Measurements from ENCODE around the gene USH1C.

The USH1C gene

GRCh38 chr11:17543574-17544180, 539 bp downstream of the USH1C start:
- Histone ChIP-seq H3K4me1 (ENCODE audit: control insufficient read depth, insufficient read depth, low read length) (no peaks in the 10 kb centered on the region), H3K9me3 (ENCODE audit: control insufficient read depth, insufficient read depth, low read depth, low read length) (no peaks in the 10 kb centered on the region), H3K36me3 (ENCODE audit: control insufficient read depth in 2 of 2, insufficient read depth in 1 of 2, low read length in 2 of 2) (no peaks in the 10 kb centered on the region), H3K27ac (ENCODE audit: extremely low read depth, low read depth, low read length) (no peak overlapping the region), H3K4me3 (ENCODE audit: low read depth, low read length) (no peak overlapping the region)
- POLR2A ChIA-PET = interaction anchor here (0.5 kb wide), 1 partner anchor 188 kb away, joined by 5 read pairs; no protein-coding TSS in a partner anchor
- TF ChIP-seq ZNF596 (tag by site-specific recombination; IDR thresholded peaks at IDR 0.05) (no peak), ZNF112 (tag by site-specific recombination; IDR thresholded peaks at IDR 0.05) (no peak)
- CTCF ChIA-PET = interaction anchor here (0.6 to 3.2 kb wide), 3 partner anchors 11 to 58 kb away, joined by 3 to 19 read pairs (median 5); no protein-coding TSS in a partner anchor

GRCh38 chr11:17543041-17543440, 1.2 kb downstream of the USH1C start:
- Histone ChIP-seq H3K27ac (ENCODE audit: extremely low read depth, low read depth, low read length) (no peak overlapping the region), H3K4me1 (ENCODE audit: control insufficient read depth, insufficient read depth, low read length) (no peaks in the 10 kb centered on the region), H3K4me3 (ENCODE audit: low read depth, low read length) (no peak overlapping the region), H3K36me3 (ENCODE audit: control insufficient read depth in 2 of 2, insufficient read depth in 1 of 2, low read length in 2 of 2) (no peaks in the 10 kb centered on the region), H3K9me3 (ENCODE audit: control insufficient read depth, insufficient read depth, low read depth, low read length) (no peaks in the 10 kb centered on the region)
- ChIA-PET CTCF (interaction anchor here (0.7 to 3.2 kb wide), 3 partner anchors 11 to 22 kb away, joined by 3 to 19 read pairs (median 3); no protein-coding TSS in a partner anchor), POLR2A (interaction anchor here (0.5 kb wide), 1 partner anchor 187 kb away, joined by 5 read pairs; no protein-coding TSS in a partner anchor)
- no peak for TF ChIP-seq ZNF792 (tag by site-specific recombination; IDR thresholded peaks at IDR 0.05)

DNA sequence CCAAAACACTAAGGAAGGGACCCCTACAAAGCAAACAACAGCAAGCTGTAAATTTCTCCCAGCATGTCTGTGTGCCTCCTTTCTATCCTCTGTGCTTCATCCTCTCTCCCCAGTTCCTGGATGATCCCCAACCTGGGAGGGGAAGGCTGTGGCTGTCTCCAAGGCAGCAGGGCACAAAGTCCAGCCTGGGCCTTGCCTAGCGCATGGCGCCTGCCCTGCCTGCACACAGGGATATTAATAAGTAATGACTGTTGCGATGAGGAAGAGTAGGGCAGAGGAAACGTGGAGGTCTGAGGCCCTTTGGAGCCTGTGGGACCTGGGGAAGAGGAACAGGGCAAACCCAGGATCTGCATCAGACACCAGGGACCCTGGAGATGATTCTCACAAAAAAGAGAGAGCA, 2.0 kb downstream of the USH1C start:
- H3K27ac ChIP-seq (ENCODE audit: extremely low read depth, low read depth, low read length) = no peak overlapping the region
- H3K36me3 ChIP-seq (ENCODE audit: control insufficient read depth in 2 of 2, insufficient read depth in 1 of 2, low read length in 2 of 2) = no peaks in the 10 kb centered on the region
- no peaks in the 10 kb centered on the region for H3K4me1 ChIP-seq (ENCODE audit: control insufficient read depth, insufficient read depth, low read length)
- TF ChIP-seq ZBTB8A (tag by site-specific recombination; IDR thresholded peaks at IDR 0.05) (no peak), ZNF221 (tag by site-specific recombination; IDR thresholded peaks at IDR 0.05; ENCODE audit: borderline replicate concordance) (no peak), ZNF561 (tag by site-specific recombination; IDR thresholded peaks at IDR 0.05; ENCODE audit: borderline replicate concordance) (no peak), KLF10 (tag by site-specific recombination; IDR thresholded peaks at IDR 0.05) (no peak), ZNF354C (tag by site-specific recombination; IDR thresholded peaks at IDR 0.05; ENCODE audit: borderline replicate concordance, low read depth) (no peak), ZNF501 (tag by site-specific recombination; IDR thresholded peaks at IDR 0.05) (no peak), KLF9 (tag by site-specific recombination; IDR thresholded peaks at IDR 0.05; ENCODE audit: low read depth) (no peak)
- H3K9me3 ChIP-seq (ENCODE audit: control insufficient read depth, insufficient read depth, low read depth, low read length) = no peaks in the 10 kb centered on the region
- no peak overlapping the region for H3K4me3 ChIP-seq (ENCODE audit: low read depth, low read length)
- CTCF ChIA-PET = interaction anchor here (1.5 to 3.2 kb wide), 2 partner anchors 12 to 14 kb away, joined by 3 to 19 read pairs; no protein-coding TSS in a partner anchor
- POLR2A ChIA-PET = no interaction called here

- ChIA-PET POLR2A (no interaction called here), CTCF (interaction anchor here (3.2 kb wide), 1 partner anchor 13 kb away, joined by 19 read pairs; no protein-coding TSS in a partner anchor)
- Histone ChIP-seq H3K9me3 (ENCODE audit: control insufficient read depth, insufficient read depth, low read depth, low read length) (no peaks in the 10 kb centered on the region), H3K27ac (ENCODE audit: extremely low read depth, low read depth, low read length) (no peak overlapping the region), H3K4me3 (ENCODE audit: low read depth, low read length) (no peak overlapping the region), H3K4me1 (ENCODE audit: control insufficient read depth, insufficient read depth, low read length) (no peaks in the 10 kb centered on the region), H3K36me3 (ENCODE audit: control insufficient read depth in 2 of 2, insufficient read depth in 1 of 2, low read length in 2 of 2) (no peaks in the 10 kb centered on the region)
- TF ChIP-seq, protein P1, sequence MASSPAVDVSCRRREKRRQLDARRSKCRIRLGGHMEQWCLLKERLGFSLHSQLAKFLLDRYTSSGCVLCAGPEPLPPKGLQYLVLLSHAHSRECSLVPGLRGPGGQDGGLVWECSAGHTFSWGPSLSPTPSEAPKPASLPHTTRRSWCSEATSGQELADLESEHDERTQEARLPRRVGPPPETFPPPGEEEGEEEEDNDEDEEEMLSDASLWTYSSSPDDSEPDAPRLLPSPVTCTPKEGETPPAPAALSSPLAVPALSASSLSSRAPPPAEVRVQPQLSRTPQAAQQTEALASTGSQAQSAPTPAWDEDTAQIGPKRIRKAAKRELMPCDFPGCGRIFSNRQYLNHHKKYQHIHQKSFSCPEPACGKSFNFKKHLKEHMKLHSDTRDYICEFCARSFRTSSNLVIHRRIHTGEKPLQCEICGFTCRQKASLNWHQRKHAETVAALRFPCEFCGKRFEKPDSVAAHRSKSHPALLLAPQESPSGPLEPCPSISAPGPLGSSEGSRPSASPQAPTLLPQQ (tag by site-specific recombination; IDR thresholded peaks at IDR 0.05) = peak; percentile 37; the same call in 1 of the 2 replicates
- TF ChIP-seq ZNF580 (tag by site-specific recombination; IDR thresholded peaks at IDR 0.05) (no peak), ZNF132 (tag by site-specific recombination; IDR thresholded peaks at IDR 0.05; ENCODE audit: borderline replicate concordance) (no peak), ZNF658 (tag by site-specific recombination; IDR thresholded peaks at IDR 0.05) (no peak), ZNF677 (tag by site-specific recombination; IDR thresholded peaks at IDR 0.05) (peak; percentile 82)
Measured at GRCh38 chr11:17541330-17541885, 2.8 kb downstream of the USH1C start.
